ENCODE measurements around the gene PTF1A.

DNA sequence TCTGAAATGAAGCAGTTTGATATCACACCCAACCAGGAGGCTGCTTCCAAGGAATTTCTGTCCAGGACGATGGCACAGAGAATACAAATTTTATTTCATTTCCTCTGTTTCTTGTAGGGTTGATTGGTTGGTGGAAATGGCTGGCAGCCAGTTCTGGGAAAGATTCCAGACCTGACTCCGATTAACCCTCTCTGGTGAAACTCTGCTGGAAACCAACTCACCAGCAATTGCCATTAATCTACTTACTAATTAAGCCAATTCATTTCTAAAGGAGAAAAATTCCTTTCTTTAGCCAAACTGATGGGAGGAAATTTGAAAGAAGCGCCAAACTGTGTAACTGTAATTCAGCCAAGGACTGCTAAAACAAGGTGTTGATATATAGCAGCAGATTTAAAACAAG, 10.7 kb downstream of the PTF1A start:
- TF ChIP-seq, protein P1, sequence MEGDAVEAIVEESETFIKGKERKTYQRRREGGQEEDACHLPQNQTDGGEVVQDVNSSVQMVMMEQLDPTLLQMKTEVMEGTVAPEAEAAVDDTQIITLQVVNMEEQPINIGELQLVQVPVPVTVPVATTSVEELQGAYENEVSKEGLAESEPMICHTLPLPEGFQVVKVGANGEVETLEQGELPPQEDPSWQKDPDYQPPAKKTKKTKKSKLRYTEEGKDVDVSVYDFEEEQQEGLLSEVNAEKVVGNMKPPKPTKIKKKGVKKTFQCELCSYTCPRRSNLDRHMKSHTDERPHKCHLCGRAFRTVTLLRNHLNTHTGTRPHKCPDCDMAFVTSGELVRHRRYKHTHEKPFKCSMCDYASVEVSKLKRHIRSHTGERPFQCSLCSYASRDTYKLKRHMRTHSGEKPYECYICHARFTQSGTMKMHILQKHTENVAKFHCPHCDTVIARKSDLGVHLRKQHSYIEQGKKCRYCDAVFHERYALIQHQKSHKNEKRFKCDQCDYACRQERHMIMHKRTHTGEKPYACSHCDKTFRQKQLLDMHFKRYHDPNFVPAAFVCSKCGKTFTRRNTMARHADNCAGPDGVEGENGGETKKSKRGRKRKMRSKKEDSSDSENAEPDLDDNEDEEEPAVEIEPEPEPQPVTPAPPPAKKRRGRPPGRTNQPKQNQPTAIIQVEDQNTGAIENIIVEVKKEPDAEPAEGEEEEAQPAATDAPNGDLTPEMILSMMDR (IDR thresholded peaks at IDR 0.05) = no peak
- TF ChIP-seq POLR2AphosphoS5 (IDR thresholded peaks at IDR 0.05; ENCODE audit: low read depth, low read length) = no peak
- no peak for TF ChIP-seq TCF7L2 (IDR thresholded peaks at IDR 0.05; ENCODE audit: low read depth, low read length)
